ENCODE measurements around the gene C13orf46. TPM values are rescaled to one million over a fixed set of nuclear protein-coding genes. Genes with fewer than 3 reads are reported as not detected.

The C13orf46 gene
- polyA plus RNA-seq, 2 donors = 0.04 to 0.26 TPM

DNA sequence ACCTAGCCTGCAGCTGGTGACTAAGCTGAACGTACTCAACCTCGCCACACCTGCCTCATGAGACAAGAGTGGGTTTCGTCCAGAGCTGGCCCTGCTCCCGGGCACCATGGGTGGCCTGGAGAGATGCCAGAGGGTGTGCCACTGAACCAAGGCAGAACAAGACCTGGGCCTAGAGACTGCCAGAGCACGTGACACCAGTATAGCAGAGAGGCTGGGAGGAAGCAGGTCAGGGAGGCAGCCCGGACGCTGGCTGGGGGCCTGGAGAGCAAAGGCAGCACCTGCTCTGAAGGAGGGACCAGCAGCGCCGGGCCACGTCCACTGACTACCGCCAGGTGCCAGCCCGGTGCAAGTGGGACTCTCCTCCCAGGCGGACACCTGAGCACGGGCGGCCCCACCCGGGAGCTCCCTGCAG lies 7.3 kb upstream of the C13orf46 start:
- H3K4me3 ChIP-seq (ENCODE audit: low read depth in 1 of 2, low read length in 2 of 2) = no peak overlapping the region
- no peaks in the 10 kb centered on the region for H3K27me3 ChIP-seq (ENCODE audit: control insufficient read depth in 1 of 2, insufficient read depth in 2 of 2, low read length in 2 of 2)
- peaks cover 0 to 12% of the 10 kb centered on the region in 2 donors for H3K36me3 ChIP-seq (ENCODE audit: control insufficient read depth in 2 of 2, insufficient read depth in 2 of 2, low read length in 1 of 2)
- H3K4me1 ChIP-seq (ENCODE audit: control insufficient read depth in 2 of 2, insufficient read depth in 2 of 2, low read length in 1 of 2) = peaks cover 2 to 6% of the 10 kb centered on the region in 2 donors
- WGBS, 2 donors = 54 to 55% methylated on average over 16 of the region's 16 CpGs
- H3K9me3 ChIP-seq (ENCODE audit: control insufficient read depth in 2 of 2, insufficient read depth in 1 of 2, low read depth in 1 of 2, low read length in 1 of 2) = peaks cover 0 to 10% of the 10 kb centered on the region in 2 donors
- no peak overlapping the region for H3K27ac ChIP-seq (ENCODE audit: low read depth in 2 of 2, low read length in 1 of 2)

DNA sequence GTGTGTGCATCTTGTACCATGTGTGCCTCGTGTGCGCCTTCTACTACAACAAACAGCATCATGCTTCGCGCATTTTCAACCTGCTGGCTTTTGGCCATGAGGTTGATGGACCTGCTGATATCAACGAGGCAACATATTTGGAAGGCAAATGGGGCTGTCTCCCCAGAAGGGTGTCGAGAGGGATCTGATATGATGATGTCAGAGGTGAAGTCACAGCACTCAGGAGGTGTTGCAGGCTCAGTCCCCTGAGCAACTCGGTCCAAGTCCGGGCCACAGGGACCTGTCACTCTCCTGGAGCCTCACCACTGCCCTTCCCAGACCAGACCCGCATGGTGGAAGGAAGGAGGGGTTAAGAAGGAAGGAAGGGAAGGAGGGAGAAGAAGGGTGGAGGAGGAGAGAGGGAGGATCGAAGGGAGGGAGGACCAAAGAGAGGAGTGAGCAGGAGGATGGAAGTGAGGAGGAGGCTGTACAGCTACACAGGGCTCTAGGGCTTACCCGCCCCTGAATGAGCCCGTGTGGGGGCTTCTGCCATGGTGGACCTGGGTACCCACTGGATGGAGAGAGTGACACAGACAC lies 6.7 kb upstream of the C13orf46 start:
- H3K27me3 ChIP-seq (ENCODE audit: control insufficient read depth in 1 of 2, insufficient read depth in 2 of 2, low read length in 2 of 2) = no peaks in the 10 kb centered on the region
- H3K36me3 ChIP-seq (ENCODE audit: control insufficient read depth in 2 of 2, insufficient read depth in 2 of 2, low read length in 1 of 2) = peaks cover 0 to 12% of the 10 kb centered on the region in 2 donors
- WGBS, 2 donors = 85 to 86% methylated on average over 12 of the region's 12 CpGs
- no peak overlapping the region for H3K4me3 ChIP-seq (ENCODE audit: low read depth in 1 of 2, low read length in 2 of 2)
- peaks cover 2 to 6% of the 10 kb centered on the region in 2 donors for H3K4me1 ChIP-seq (ENCODE audit: control insufficient read depth in 2 of 2, insufficient read depth in 2 of 2, low read length in 1 of 2)
- H3K9me3 ChIP-seq (ENCODE audit: control insufficient read depth in 2 of 2, insufficient read depth in 1 of 2, low read depth in 1 of 2, low read length in 1 of 2) = peaks cover 0 to 10% of the 10 kb centered on the region in 2 donors
- H3K27ac ChIP-seq (ENCODE audit: low read depth in 2 of 2, low read length in 1 of 2) = no peak overlapping the region

- H3K27me3 ChIP-seq (ENCODE audit: control insufficient read depth in 1 of 2, insufficient read depth in 2 of 2, low read length in 2 of 2) = no peaks in the 10 kb centered on the region
- 92 to 94% methylated on average over 20 of the region's 20 CpGs for WGBS, 2 donors
- no peak overlapping the region for H3K27ac ChIP-seq (ENCODE audit: low read depth in 2 of 2, low read length in 1 of 2)
- H3K9me3 ChIP-seq (ENCODE audit: control insufficient read depth in 2 of 2, insufficient read depth in 1 of 2, low read depth in 1 of 2, low read length in 1 of 2) = peaks cover 0 to 10% of the 10 kb centered on the region in 2 donors
- no peak overlapping the region for H3K4me3 ChIP-seq (ENCODE audit: low read depth in 1 of 2, low read length in 2 of 2)
- peaks cover 2 to 6% of the 10 kb centered on the region in 2 donors for H3K4me1 ChIP-seq (ENCODE audit: control insufficient read depth in 2 of 2, insufficient read depth in 2 of 2, low read length in 1 of 2)
- H3K36me3 ChIP-seq (ENCODE audit: control insufficient read depth in 2 of 2, insufficient read depth in 2 of 2, low read length in 1 of 2) = peaks cover 0 to 12% of the 10 kb centered on the region in 2 donors
These were observed 6.1 kb upstream of the C13orf46 start for GRCh38 chr13:113979791-113980471.

GRCh38 chr13:113978741-113979481 lies 5.0 kb upstream of the C13orf46 start:
- H3K9me3 ChIP-seq (ENCODE audit: control insufficient read depth in 2 of 2, insufficient read depth in 1 of 2, low read depth in 1 of 2, low read length in 1 of 2) = peaks cover 0 to 10% of the 10 kb centered on the region in 2 donors
- peaks cover 0 to 18% of the 10 kb centered on the region in 2 donors for H3K36me3 ChIP-seq (ENCODE audit: control insufficient read depth in 2 of 2, insufficient read depth in 2 of 2, low read length in 1 of 2)
- WGBS, 2 donors = 79 to 83% methylated on average over 41 of the region's 41 CpGs
- no peak overlapping the region for H3K4me3 ChIP-seq (ENCODE audit: low read depth in 1 of 2, low read length in 2 of 2)
- H3K27ac ChIP-seq (ENCODE audit: low read depth in 2 of 2, low read length in 1 of 2) = no peak overlapping the region
- H3K4me1 ChIP-seq (ENCODE audit: control insufficient read depth in 2 of 2, insufficient read depth in 2 of 2, low read length in 1 of 2) = peaks cover 2 to 6% of the 10 kb centered on the region in 2 donors
- no peaks in the 10 kb centered on the region for H3K27me3 ChIP-seq (ENCODE audit: control insufficient read depth in 1 of 2, insufficient read depth in 2 of 2, low read length in 2 of 2)

GRCh38 chr13:113977976-113978375 lies 4.1 kb upstream of the C13orf46 start:
- H3K27me3 ChIP-seq (ENCODE audit: control insufficient read depth in 1 of 2, insufficient read depth in 2 of 2, low read length in 2 of 2) = no peaks in the 10 kb centered on the region
- no peak overlapping the region for H3K4me3 ChIP-seq (ENCODE audit: low read depth in 1 of 2, low read length in 2 of 2)
- H3K36me3 ChIP-seq (ENCODE audit: control insufficient read depth in 2 of 2, insufficient read depth in 2 of 2, low read length in 1 of 2) = peaks cover 0 to 18% of the 10 kb centered on the region in 2 donors
- 89 to 92% methylated on average over 13 of the region's 13 CpGs for WGBS, 2 donors
- peaks cover 2 to 6% of the 10 kb centered on the region in 2 donors for H3K4me1 ChIP-seq (ENCODE audit: control insufficient read depth in 2 of 2, insufficient read depth in 2 of 2, low read length in 1 of 2)
- H3K9me3 ChIP-seq (ENCODE audit: control insufficient read depth in 2 of 2, insufficient read depth in 1 of 2, low read depth in 1 of 2, low read length in 1 of 2) = peaks cover 0 to 10% of the 10 kb centered on the region in 2 donors
- no peak overlapping the region for H3K27ac ChIP-seq (ENCODE audit: low read depth in 2 of 2, low read length in 1 of 2)

- Histone ChIP-seq H3K36me3 (ENCODE audit: control insufficient read depth in 2 of 2, insufficient read depth in 2 of 2, low read length in 1 of 2) (peaks cover 0 to 18% of the 10 kb centered on the region in 2 donors), H3K27ac (ENCODE audit: low read depth in 2 of 2, low read length in 1 of 2) (no peak overlapping the region), H3K4me3 (ENCODE audit: low read depth in 1 of 2, low read length in 2 of 2) (no peak overlapping the region), H3K9me3 (ENCODE audit: control insufficient read depth in 2 of 2, insufficient read depth in 1 of 2, low read depth in 1 of 2, low read length in 1 of 2) (peaks cover 0 to 10% of the 10 kb centered on the region in 2 donors), H3K4me1 (ENCODE audit: control insufficient read depth in 2 of 2, insufficient read depth in 2 of 2, low read length in 1 of 2) (peaks cover 2 to 6% of the 10 kb centered on the region in 2 donors), H3K27me3 (ENCODE audit: control insufficient read depth in 1 of 2, insufficient read depth in 2 of 2, low read length in 2 of 2) (no peaks in the 10 kb centered on the region)
- 80 to 84% methylated on average over 21 of the region's 21 CpGs for WGBS, 2 donors
These were observed 3.1 kb upstream of the C13orf46 start for GRCh38 chr13:113976711-113977684.

- Histone ChIP-seq H3K4me3 (ENCODE audit: low read depth in 1 of 2, low read length in 2 of 2) (no peak overlapping the region), H3K27ac (ENCODE audit: low read depth in 2 of 2, low read length in 1 of 2) (no peak overlapping the region), H3K27me3 (ENCODE audit: control insufficient read depth in 1 of 2, insufficient read depth in 2 of 2, low read length in 2 of 2) (no peaks in the 10 kb centered on the region), H3K36me3 (ENCODE audit: control insufficient read depth in 2 of 2, insufficient read depth in 2 of 2, low read length in 1 of 2) (peaks cover 0 to 18% of the 10 kb centered on the region in 2 donors), H3K9me3 (ENCODE audit: control insufficient read depth in 2 of 2, insufficient read depth in 1 of 2, low read depth in 1 of 2, low read length in 1 of 2) (peaks cover 0 to 10% of the 10 kb centered on the region in 2 donors), H3K4me1 (ENCODE audit: control insufficient read depth in 2 of 2, insufficient read depth in 2 of 2, low read length in 1 of 2) (peaks cover 4 to 11% of the 10 kb centered on the region in 2 donors)
- 91 to 95% methylated on average over 15 of the region's 15 CpGs for WGBS, 2 donors
These were observed 1.5 kb upstream of the C13orf46 start for GRCh38 chr13:113975416-113975815.

GRCh38 chr13:113974304-113975281 lies 717 bp upstream of the C13orf46 start:
- Histone ChIP-seq H3K4me1 (ENCODE audit: control insufficient read depth in 2 of 2, insufficient read depth in 2 of 2, low read length in 1 of 2) (peaks cover 4 to 18% of the 10 kb centered on the region in 2 donors), H3K9me3 (ENCODE audit: control insufficient read depth in 2 of 2, insufficient read depth in 1 of 2, low read depth in 1 of 2, low read length in 1 of 2) (peaks cover 0 to 5% of the 10 kb centered on the region in 2 donors), H3K36me3 (ENCODE audit: control insufficient read depth in 2 of 2, insufficient read depth in 2 of 2, low read length in 1 of 2) (peaks cover 0 to 15% of the 10 kb centered on the region in 2 donors), H3K27me3 (ENCODE audit: control insufficient read depth in 1 of 2, insufficient read depth in 2 of 2, low read length in 2 of 2) (no peaks in the 10 kb centered on the region), H3K27ac (ENCODE audit: low read depth in 2 of 2, low read length in 1 of 2) (no peak overlapping the region), H3K4me3 (ENCODE audit: low read depth in 1 of 2, low read length in 2 of 2) (no peak overlapping the region)
- WGBS, 2 donors = 90 to 95% methylated on average over 49 of the region's 56 CpGs

Measured in esophagus (tissue), 2 donors.